Neural cell (in vitro differentiated cells): Measurements from ENCODE around the gene CAMK2D. TPM values are rescaled to one million over a fixed set of nuclear protein-coding genes. Genes with fewer than 3 reads are reported as not detected.

Experiments
- H2AFZ ChIP-seq: fragments of 200-600, 300-800 bp; sonication (generic), shearing (Covaris generic); 2 replicates; pipeline ENCODE4 v1.6.0; 2014; ENCODE audit warnings: low read depth, mild to moderate bottlenecking, antibody characterized with exemption, low read length, moderate library complexity
- H3F3A ChIP-seq: fragments of 200-600 bp; shearing (Covaris generic); 2 replicates; pipeline ENCODE4 v1.6.1; 2016; ENCODE audit warnings: mild to moderate bottlenecking, moderate library complexity, mixed read lengths, antibody characterized with exemption, low read length; ENCODE audit not compliant: insufficient read depth, poor library complexity, severe bottlenecking
- H3K27ac ChIP-seq: fragments of 200-600, 300-800 bp; sonication (generic), shearing (Covaris generic); 2 replicates; pipeline ENCODE4 v1.5.1; 2014; ENCODE audit warnings: mild to moderate bottlenecking, low read length, moderate library complexity
- H3K27me3 ChIP-seq: fragments of 300-800, 200-600 bp; sonication (generic), shearing (Covaris generic); 2 replicates; pipeline ENCODE4 v1.6.0; 2014; ENCODE audit warnings: mild to moderate bottlenecking, low read depth, low read length, moderate library complexity; ENCODE audit not compliant: insufficient read depth
- H3K36me3 ChIP-seq: fragments of 300-800, 200-600 bp; sonication (generic), shearing (Covaris generic); 2 replicates; pipeline ENCODE4 v1.5.1; 2014; ENCODE audit warnings: mild to moderate bottlenecking, antibody characterized with exemption, low read length, moderate library complexity; ENCODE audit not compliant: insufficient read depth
- H3K4me2 ChIP-seq: fragments of 300-800, 200-600 bp; sonication (generic), shearing (Covaris generic); 2 replicates; pipeline ENCODE4 v1.6.0; 2014; ENCODE audit warnings: mild to moderate bottlenecking, low read length
- H3K4me3 ChIP-seq: fragments of 300-800, 200-600 bp; sonication (generic), shearing (Covaris generic); 2 replicates; pipeline ENCODE4 v1.5.1; 2014; ENCODE audit warnings: mild to moderate bottlenecking, low read length, moderate library complexity
- H3K79me2 ChIP-seq: fragments of 200-600 bp; shearing (Covaris generic); replicated peaks from 2 replicates; pipeline ENCODE4 v1.6.0; 2014; ENCODE audit warnings: mild to moderate bottlenecking, low read length, moderate library complexity; ENCODE audit not compliant: insufficient read depth
- H3K9ac ChIP-seq: fragments of 300-800, 200-600 bp; sonication (generic), shearing (Covaris generic); 2 replicates; pipeline ENCODE4 v1.6.1; 2016; ENCODE audit warnings: mild to moderate bottlenecking, low read length, mixed read lengths
- H3K9me2 ChIP-seq: fragments of 200-600 bp; shearing (Covaris generic); 2 replicates; pipeline ENCODE4 v1.6.1; 2016; ENCODE audit warnings: mild to moderate bottlenecking, low read length, mixed read lengths; ENCODE audit not compliant: insufficient read depth
- H3K9me3 ChIP-seq: fragments of 200-600, 300-800 bp; sonication (generic), shearing (Covaris generic); 2 replicates; pipeline ENCODE4 v1.6.1; 2016; ENCODE audit warnings: mild to moderate bottlenecking, mixed run types, low read length, moderate library complexity, mixed read lengths
- H4K20me1 ChIP-seq: fragments of 200-600 bp; shearing (Covaris generic); 2 replicates; pipeline ENCODE4 v1.6.1; 2016; ENCODE audit warnings: mild to moderate bottlenecking, mixed run types; ENCODE audit not compliant: insufficient read depth
- EP300 ChIP-seq: fragments of 450-650 bp; conservative IDR thresholded peaks from 2 replicates; pipeline ENCODE4 v1.6.1; 2014; ENCODE audit warnings: antibody characterized with exemption, mild to moderate bottlenecking, moderate library complexity; ENCODE audit not compliant: poor library complexity, severe bottlenecking
- EZH2 ChIP-seq: fragments of 200-600, 300-800 bp; shearing (Covaris generic), sonication (generic); IDR thresholded peaks from 2 replicates; pipeline ENCODE4 v1.6.1; 2014; ENCODE audit warnings: antibody characterized with exemption, low read length, borderline replicate concordance, mild to moderate bottlenecking; ENCODE audit not compliant: insufficient read depth, poor library complexity, severe bottlenecking
- MXI1 ChIP-seq: fragments of 450-650 bp; conservative IDR thresholded peaks from 2 replicates; pipeline ENCODE4 v1.6.1; 2014; ENCODE audit warnings: antibody characterized with exemption, mild to moderate bottlenecking; ENCODE audit not compliant: poor library complexity, severe bottlenecking
- POLR2AphosphoS5 ChIP-seq: IDR thresholded peaks from 2 replicates; pipeline ENCODE4 v1.6.1; 2012
- RAD21 ChIP-seq: fragments of 450-650 bp; conservative IDR thresholded peaks from 2 replicates; pipeline ENCODE4 v1.6.1; 2014; ENCODE audit warnings: antibody characterized with exemption, mild to moderate bottlenecking, moderate library complexity
- SMC3 ChIP-seq: fragments of 450-650 bp; conservative IDR thresholded peaks from 2 replicates; pipeline ENCODE4 v1.6.1; 2014; ENCODE audit warnings: antibody characterized with exemption, mild to moderate bottlenecking, moderate library complexity; ENCODE audit not compliant: poor library complexity
- TAF1 ChIP-seq: IDR thresholded peaks from 2 replicates; pipeline ENCODE4 v1.6.1; 2012; ENCODE audit warnings: low read depth
- polyA plus RNA-seq: library from polyadenylated mRNA; depleted of rRNA; stranded (reverse); fragments of >200 nt; gene quantifications from 2 replicates; pipeline ENCODE4 v1.2.3, GENCODE V29; 2014
- TF ChIP-seq, protein P1 (sequence below): fragments of 450-650 bp; IDR thresholded peaks from 2 replicates; pipeline ENCODE4 v1.5.1; 2014; ENCODE audit warnings: antibody characterized with exemption, mild to moderate bottlenecking, moderate library complexity; ENCODE audit not compliant: poor library complexity, severe bottlenecking
- TF ChIP-seq, protein P2 (sequence below): IDR thresholded peaks from 2 replicates; pipeline ENCODE4 v1.6.1; 2012; ENCODE audit warnings: borderline replicate concordance

CAMK2D gene
- polyA plus RNA-seq, 1 donor from 2014 or later, result 27.1 TPM

DNA sequence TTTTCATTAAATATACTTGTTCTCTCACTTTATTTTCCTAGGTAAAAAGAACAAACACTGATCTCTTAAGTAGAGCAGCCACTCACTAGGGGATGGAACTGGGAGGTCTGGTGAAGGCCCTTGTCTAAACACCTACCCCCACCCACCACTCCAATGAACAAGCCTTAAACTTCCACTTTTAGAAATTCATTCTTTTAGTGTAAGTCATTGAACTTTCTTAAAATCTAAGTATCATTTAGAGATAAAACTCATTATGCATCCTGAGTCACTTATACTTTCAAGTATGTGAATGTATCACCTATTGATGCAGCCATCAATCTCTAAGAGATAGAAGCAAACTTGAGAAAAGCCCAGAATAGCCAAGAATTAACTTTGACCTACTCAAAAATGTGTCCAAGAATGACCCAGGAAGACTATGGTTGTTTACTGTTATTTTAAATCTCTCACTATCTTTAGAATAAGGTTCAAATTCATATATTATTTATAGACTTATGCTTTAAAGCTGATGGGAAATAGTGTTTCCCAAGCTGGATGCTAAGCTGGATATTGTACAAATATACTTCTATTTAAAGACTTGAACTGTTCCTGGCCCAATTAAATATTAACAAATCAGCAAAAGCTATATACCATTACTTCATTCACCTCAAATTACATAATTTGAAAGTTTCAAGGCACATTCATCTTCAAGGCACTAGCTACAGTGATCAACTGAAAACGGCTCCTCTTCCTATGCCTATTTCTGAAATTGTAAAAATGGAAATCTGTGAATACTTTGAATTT, 49.5 kb downstream of the CAMK2D start:
- Histone ChIP-seq H4K20me1 (no peaks in the 10 kb centered on the region), H2AFZ (no peak overlapping the region), H3F3A (no peaks in the 10 kb centered on the region), H3K27ac (no peak overlapping the region), H3K4me3 (no peak overlapping the region), H3K36me3 (no peaks in the 10 kb centered on the region), H3K9ac (no peak overlapping the region), H3K4me2 (no peak overlapping the region), H3K9me2 (no peaks in the 10 kb centered on the region), H3K9me3 (no peaks in the 10 kb centered on the region), H3K79me2 (no peaks in the 10 kb centered on the region), H3K27me3 (no peaks in the 10 kb centered on the region)
- TF ChIP-seq, protein P1, sequence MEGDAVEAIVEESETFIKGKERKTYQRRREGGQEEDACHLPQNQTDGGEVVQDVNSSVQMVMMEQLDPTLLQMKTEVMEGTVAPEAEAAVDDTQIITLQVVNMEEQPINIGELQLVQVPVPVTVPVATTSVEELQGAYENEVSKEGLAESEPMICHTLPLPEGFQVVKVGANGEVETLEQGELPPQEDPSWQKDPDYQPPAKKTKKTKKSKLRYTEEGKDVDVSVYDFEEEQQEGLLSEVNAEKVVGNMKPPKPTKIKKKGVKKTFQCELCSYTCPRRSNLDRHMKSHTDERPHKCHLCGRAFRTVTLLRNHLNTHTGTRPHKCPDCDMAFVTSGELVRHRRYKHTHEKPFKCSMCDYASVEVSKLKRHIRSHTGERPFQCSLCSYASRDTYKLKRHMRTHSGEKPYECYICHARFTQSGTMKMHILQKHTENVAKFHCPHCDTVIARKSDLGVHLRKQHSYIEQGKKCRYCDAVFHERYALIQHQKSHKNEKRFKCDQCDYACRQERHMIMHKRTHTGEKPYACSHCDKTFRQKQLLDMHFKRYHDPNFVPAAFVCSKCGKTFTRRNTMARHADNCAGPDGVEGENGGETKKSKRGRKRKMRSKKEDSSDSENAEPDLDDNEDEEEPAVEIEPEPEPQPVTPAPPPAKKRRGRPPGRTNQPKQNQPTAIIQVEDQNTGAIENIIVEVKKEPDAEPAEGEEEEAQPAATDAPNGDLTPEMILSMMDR, result no peak
- TF ChIP-seq MXI1, result no peak
- TF ChIP-seq SMC3, result no peak
- TF ChIP-seq EZH2, result no peak
- TF ChIP-seq TAF1, result no peak
- TF ChIP-seq POLR2AphosphoS5, result no peak
- no peak for TF ChIP-seq EP300
- TF ChIP-seq RAD21, result no peak
- TF ChIP-seq, protein P2, sequence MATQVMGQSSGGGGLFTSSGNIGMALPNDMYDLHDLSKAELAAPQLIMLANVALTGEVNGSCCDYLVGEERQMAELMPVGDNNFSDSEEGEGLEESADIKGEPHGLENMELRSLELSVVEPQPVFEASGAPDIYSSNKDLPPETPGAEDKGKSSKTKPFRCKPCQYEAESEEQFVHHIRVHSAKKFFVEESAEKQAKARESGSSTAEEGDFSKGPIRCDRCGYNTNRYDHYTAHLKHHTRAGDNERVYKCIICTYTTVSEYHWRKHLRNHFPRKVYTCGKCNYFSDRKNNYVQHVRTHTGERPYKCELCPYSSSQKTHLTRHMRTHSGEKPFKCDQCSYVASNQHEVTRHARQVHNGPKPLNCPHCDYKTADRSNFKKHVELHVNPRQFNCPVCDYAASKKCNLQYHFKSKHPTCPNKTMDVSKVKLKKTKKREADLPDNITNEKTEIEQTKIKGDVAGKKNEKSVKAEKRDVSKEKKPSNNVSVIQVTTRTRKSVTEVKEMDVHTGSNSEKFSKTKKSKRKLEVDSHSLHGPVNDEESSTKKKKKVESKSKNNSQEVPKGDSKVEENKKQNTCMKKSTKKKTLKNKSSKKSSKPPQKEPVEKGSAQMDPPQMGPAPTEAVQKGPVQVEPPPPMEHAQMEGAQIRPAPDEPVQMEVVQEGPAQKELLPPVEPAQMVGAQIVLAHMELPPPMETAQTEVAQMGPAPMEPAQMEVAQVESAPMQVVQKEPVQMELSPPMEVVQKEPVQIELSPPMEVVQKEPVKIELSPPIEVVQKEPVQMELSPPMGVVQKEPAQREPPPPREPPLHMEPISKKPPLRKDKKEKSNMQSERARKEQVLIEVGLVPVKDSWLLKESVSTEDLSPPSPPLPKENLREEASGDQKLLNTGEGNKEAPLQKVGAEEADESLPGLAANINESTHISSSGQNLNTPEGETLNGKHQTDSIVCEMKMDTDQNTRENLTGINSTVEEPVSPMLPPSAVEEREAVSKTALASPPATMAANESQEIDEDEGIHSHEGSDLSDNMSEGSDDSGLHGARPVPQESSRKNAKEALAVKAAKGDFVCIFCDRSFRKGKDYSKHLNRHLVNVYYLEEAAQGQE, result no peak

DNA sequence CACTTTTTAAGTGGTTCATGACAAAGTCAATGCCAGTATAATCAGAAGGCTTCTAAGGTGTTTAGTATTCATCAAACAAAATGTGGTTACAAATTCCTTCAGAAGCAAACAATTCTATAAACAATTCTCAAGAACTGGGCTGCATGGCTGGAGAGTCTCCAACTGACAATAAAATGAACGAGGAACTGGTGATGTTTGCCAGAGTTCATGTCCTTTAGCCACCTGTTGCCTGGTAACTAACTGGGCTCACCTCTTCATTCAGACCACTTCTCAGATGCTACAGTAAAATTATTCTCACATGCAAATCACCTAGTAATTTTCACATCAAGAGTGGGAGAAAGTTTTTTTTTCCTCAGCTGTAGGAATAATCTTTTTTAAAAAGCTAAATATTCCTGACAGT, 53.3 kb downstream of the CAMK2D start:
- no peak overlapping the region for H3K9ac ChIP-seq
- TF ChIP-seq, protein P2, result no peak
- TF ChIP-seq, protein P1, result no peak
- TF ChIP-seq TAF1 (no peak), RAD21 (no peak), POLR2AphosphoS5 (no peak), EP300 (no peak), SMC3 (no peak), EZH2 (no peak), MXI1 (no peak)
- no peaks in the 10 kb centered on the region for H3K9me2 ChIP-seq
- no peak overlapping the region for H3K4me2 ChIP-seq
- H3K79me2 ChIP-seq, result no peaks in the 10 kb centered on the region
- H3K9me3 ChIP-seq, result no peaks in the 10 kb centered on the region
- H3K36me3 ChIP-seq, result no peaks in the 10 kb centered on the region
- no peak overlapping the region for H3K27ac ChIP-seq
- H3F3A ChIP-seq, result no peaks in the 10 kb centered on the region
- H3K27me3 ChIP-seq, result no peaks in the 10 kb centered on the region
- no peak overlapping the region for H3K4me3 ChIP-seq
- no peaks in the 10 kb centered on the region for H4K20me1 ChIP-seq
- H2AFZ ChIP-seq, result no peak overlapping the region
